H9 (cell line): ENCODE measurements around the gene C11orf58. TPM values are rescaled to one million over a fixed set of nuclear protein-coding genes. Genes with fewer than 3 reads are reported as not detected.

Source experiments
- DNase-seq: peaks from one replicate; pipeline ENCODE4 v3.0.0-alpha.2; 2017
- H2AFZ ChIP-seq: one replicate; pipeline ENCODE4 v1.6.1; 2013; ENCODE audit warnings: mild to moderate bottlenecking, low read length, control low read depth, moderate library complexity
- H2AK5ac ChIP-seq: 2 replicates; pipeline ENCODE4 v1.6.1; 2013; ENCODE audit warnings: low read length, control low read depth, mixed read lengths; ENCODE audit not compliant: insufficient read length
- H2BK120ac ChIP-seq: one replicate; pipeline ENCODE4 v1.6.1; 2013; ENCODE audit warnings: low read depth, mild to moderate bottlenecking, low read length, control low read depth, inconsistent platforms; ENCODE audit not compliant: poor library complexity, severe bottlenecking
- H2BK12ac ChIP-seq: 2 replicates; pipeline ENCODE4 v1.6.1; 2013; ENCODE audit warnings: low read length, control low read depth, mixed read lengths, low read depth; ENCODE audit not compliant: insufficient read length
- H2BK15ac ChIP-seq: 2 replicates; pipeline ENCODE4 v1.6.1; 2013; ENCODE audit warnings: low read depth, low read length, control low read depth
- H2BK20ac ChIP-seq: one replicate; pipeline ENCODE4 v1.6.1; 2013; ENCODE audit warnings: low read depth, mild to moderate bottlenecking, low read length, control low read depth, inconsistent platforms; ENCODE audit not compliant: poor library complexity, severe bottlenecking
- H2BK5ac ChIP-seq: 2 replicates; pipeline ENCODE4 v1.6.1; 2013; ENCODE audit warnings: low read length, control low read depth, mixed read lengths; ENCODE audit not compliant: insufficient read length
- H3K14ac ChIP-seq: 2 replicates; pipeline ENCODE4 v1.6.1; 2013; ENCODE audit warnings: low read length, control low read depth; ENCODE audit not compliant: insufficient read depth
- H3K18ac ChIP-seq: 2 replicates; pipeline ENCODE4 v1.6.1; 2013; ENCODE audit warnings: low read depth, mild to moderate bottlenecking, mixed read lengths, low read length, control low read depth; ENCODE audit not compliant: insufficient read length
- H3K23ac ChIP-seq: 2 replicates; pipeline ENCODE4 v1.6.1; 2013; ENCODE audit warnings: low read length, control low read depth, mixed read lengths, low read depth; ENCODE audit not compliant: insufficient read length
- H3K23me2 ChIP-seq: 2 replicates; pipeline ENCODE4 v1.6.1; 2013; ENCODE audit warnings: low read depth, mild to moderate bottlenecking, mixed read lengths, low read length, control low read depth; ENCODE audit not compliant: insufficient read length, poor library complexity, severe bottlenecking
- H3K27ac ChIP-seq: 2 replicates; pipeline ENCODE4 v1.5.1; 2013; ENCODE audit warnings: low read length, control low read depth, mixed read lengths, low read depth; ENCODE audit not compliant: insufficient read length
- H3K27me3 ChIP-seq: 2 replicates; pipeline ENCODE4 v1.6.1; 2013; ENCODE audit warnings: low read length, control low read depth, inconsistent platforms; ENCODE audit not compliant: insufficient read depth
- H3K4ac ChIP-seq: 2 replicates; pipeline ENCODE4 v1.6.1; 2013; ENCODE audit warnings: low read depth, mild to moderate bottlenecking, control low read depth, inconsistent platforms, low read length, moderate library complexity
- H3K4me1 ChIP-seq: 2 replicates; pipeline ENCODE4 v1.6.1; 2013; ENCODE audit warnings: low read length, control low read depth, inconsistent platforms; ENCODE audit not compliant: insufficient read depth
- H3K4me2 ChIP-seq: 2 replicates; pipeline ENCODE4 v1.6.1; 2013; ENCODE audit warnings: low read length, control low read depth, mixed read lengths; ENCODE audit not compliant: insufficient read length, insufficient read depth
- H3K56ac ChIP-seq: 2 replicates; pipeline ENCODE4 v1.6.1; 2013; ENCODE audit warnings: low read depth, mild to moderate bottlenecking, mixed read lengths, low read length, control low read depth; ENCODE audit not compliant: insufficient read length
- H3K79me1 ChIP-seq: 2 replicates; pipeline ENCODE4 v1.6.1; 2013; ENCODE audit warnings: low read depth, mild to moderate bottlenecking, moderate library complexity, low read length, control low read depth, inconsistent platforms; ENCODE audit not compliant: insufficient read depth, poor library complexity, severe bottlenecking
- H3K79me2 ChIP-seq: 2 replicates; pipeline ENCODE4 v1.6.1; 2013; ENCODE audit warnings: low read length, control low read depth, inconsistent platforms; ENCODE audit not compliant: insufficient read depth
- H3K9ac ChIP-seq: 2 replicates; pipeline ENCODE4 v1.6.1; 2013; ENCODE audit warnings: low read length, control low read depth, mixed read lengths; ENCODE audit not compliant: insufficient read length; ENCODE audit errors: extremely low read depth
- H3K9me3 ChIP-seq: one replicate; pipeline ENCODE4 v1.6.1; 2013; ENCODE audit warnings: low read depth, low read length, inconsistent platforms; ENCODE audit not compliant: control insufficient read depth
- H3T11ph ChIP-seq: one replicate; pipeline ENCODE4 v1.6.1; 2013; ENCODE audit warnings: mild to moderate bottlenecking, low read length, control low read depth, inconsistent platforms
- H4K20me1 ChIP-seq: one replicate; pipeline ENCODE4 v1.6.1; 2013; ENCODE audit not compliant: control insufficient read depth, insufficient read length, insufficient read depth
- H4K5ac ChIP-seq: 2 replicates; pipeline ENCODE4 v1.6.1; 2013; ENCODE audit warnings: low read depth, mild to moderate bottlenecking, mixed read lengths, low read length, control low read depth; ENCODE audit not compliant: insufficient read length
- H4K8ac ChIP-seq: replicated peaks from 2 replicates; pipeline ENCODE4 v1.6.1; 2013; ENCODE audit warnings: low read length, control low read depth, mixed read lengths, low read depth; ENCODE audit not compliant: insufficient read length
- H4K91ac ChIP-seq: 2 replicates; pipeline ENCODE4 v1.6.1; 2013; ENCODE audit warnings: low read depth, mild to moderate bottlenecking, moderate library complexity, mixed read lengths, low read length, control low read depth; ENCODE audit not compliant: insufficient read length
- H3K27ac Mint-ChIP-seq, 3 experiments: 2 replicates in 2 of 3; 3 replicates in 1 of 3; pipeline ENCODE4 v1.8.0; 2020 to 2021; ENCODE audit warnings: mixed read lengths in 3 of 3, mild to moderate bottlenecking in 1 of 3, moderate library complexity in 1 of 3
- H3K27me3 Mint-ChIP-seq: 2 replicates; pipeline ENCODE4 v1.8.0; 2021; ENCODE audit warnings: low read depth, mild to moderate bottlenecking, moderate library complexity, mixed read lengths
- H3K36me3 Mint-ChIP-seq, 3 experiments: 2 replicates in 2 of 3; 3 replicates in 1 of 3; pipeline ENCODE4 v1.8.0; 2020 to 2021; ENCODE audit warnings: low read depth in 3 of 3, mixed read lengths in 3 of 3; ENCODE audit not compliant: insufficient read depth in 1 of 3
- H3K4me1 Mint-ChIP-seq, 2 experiments: 2 replicates each; pipeline ENCODE4 v1.8.0; 2020; ENCODE audit warnings: mixed read lengths in 2 of 2
- H3K4me3 Mint-ChIP-seq, 2 experiments: 2 replicates in 1 of 2; 3 replicates in 1 of 2; pipeline ENCODE4 v1.8.0; 2020 to 2021; ENCODE audit warnings: mild to moderate bottlenecking in 2 of 2, mixed read lengths in 2 of 2, moderate library complexity in 1 of 2
- H3K9me3 Mint-ChIP-seq, 2 experiments: 2 replicates in 1 of 2; 3 replicates in 1 of 2; pipeline ENCODE4 v1.8.0; 2020; ENCODE audit warnings: mild to moderate bottlenecking in 2 of 2, mixed read lengths in 2 of 2, moderate library complexity in 1 of 2
- WGBS: extraction: QIAGEN DNeasy Blood & Tissue Kit; methylation state at CpG from one replicate; pipeline ENCODE4 v1.1.7; 2013; ENCODE audit warnings: missing lambda C conversion rate, low lambda C conversion rate, mixed read lengths; ENCODE audit not compliant: insufficient read length; ENCODE audit errors: extremely low coverage; 5-methylcytosine and 5-hydroxymethylcytosine counted together
- total RNA-seq: library from RNA; stranded (reverse); gene quantifications from 2 replicates; pipeline ENCODE4 v1.2.1, GENCODE V29; 2021
- TF ChIP-seq, protein P1 (sequence below): fragments of 200-600 bp; sonication (generic); conservative IDR thresholded peaks from 3 replicates; pipeline ENCODE4 v1.8.0; 2021; ENCODE audit warnings: antibody characterized with exemption, mild to moderate bottlenecking

Gene C11orf58
- total RNA-seq, 1 experiment from 2014 or later = 169 TPM

DNA sequence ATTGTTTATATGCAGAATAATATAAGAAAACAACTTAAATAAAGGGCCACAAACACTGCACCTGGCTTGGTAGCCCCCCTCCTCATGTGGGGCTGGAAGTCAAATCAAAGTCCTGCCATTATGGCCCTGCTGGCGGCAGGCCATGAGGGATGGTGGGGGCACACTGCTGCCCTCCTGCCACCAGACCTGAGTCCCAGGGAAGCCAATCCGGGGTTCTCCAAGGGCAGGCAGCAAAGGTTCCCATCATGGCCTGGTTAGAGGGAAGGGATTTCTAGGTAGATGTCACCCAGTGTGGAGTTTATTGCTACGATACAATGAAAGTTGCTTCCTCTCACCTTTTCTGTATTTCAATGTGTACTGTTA, 39.1 kb downstream of the C11orf58 start:
- H3T11ph ChIP-seq = no peak overlapping the region
- no peak overlapping the region for H3K4me2 ChIP-seq
- H3K27ac Mint-ChIP-seq = no peak overlapping the region; a peak in 1 of 7 replicates
- no peak overlapping the region for H3K56ac ChIP-seq
- H2BK12ac ChIP-seq = no peak overlapping the region
- no peaks in the 10 kb centered on the region for H3K9me3 ChIP-seq
- no peaks in the 10 kb centered on the region; the same call in 1 of the 2 replicates for H3K27me3 Mint-ChIP-seq
- H3K4me1 ChIP-seq = 0 out of 2 replicates have a peak, but pooled peaks cover 5% of the 10 kb centered on the region
- WGBS = no CpG with 5 or more reads among the region's 3 CpGs
- H3K23ac ChIP-seq = no peak overlapping the region
- no peak overlapping the region for H3K4ac ChIP-seq
- no peak overlapping the region for H3K27ac ChIP-seq
- no peak overlapping the region for H4K8ac ChIP-seq
- H2AK5ac ChIP-seq = no peak overlapping the region
- H2BK20ac ChIP-seq = no peak overlapping the region
- no peak overlapping the region for H3K18ac ChIP-seq
- H3K9me3 Mint-ChIP-seq = no peaks in the 10 kb centered on the region
- TF ChIP-seq, protein P1, sequence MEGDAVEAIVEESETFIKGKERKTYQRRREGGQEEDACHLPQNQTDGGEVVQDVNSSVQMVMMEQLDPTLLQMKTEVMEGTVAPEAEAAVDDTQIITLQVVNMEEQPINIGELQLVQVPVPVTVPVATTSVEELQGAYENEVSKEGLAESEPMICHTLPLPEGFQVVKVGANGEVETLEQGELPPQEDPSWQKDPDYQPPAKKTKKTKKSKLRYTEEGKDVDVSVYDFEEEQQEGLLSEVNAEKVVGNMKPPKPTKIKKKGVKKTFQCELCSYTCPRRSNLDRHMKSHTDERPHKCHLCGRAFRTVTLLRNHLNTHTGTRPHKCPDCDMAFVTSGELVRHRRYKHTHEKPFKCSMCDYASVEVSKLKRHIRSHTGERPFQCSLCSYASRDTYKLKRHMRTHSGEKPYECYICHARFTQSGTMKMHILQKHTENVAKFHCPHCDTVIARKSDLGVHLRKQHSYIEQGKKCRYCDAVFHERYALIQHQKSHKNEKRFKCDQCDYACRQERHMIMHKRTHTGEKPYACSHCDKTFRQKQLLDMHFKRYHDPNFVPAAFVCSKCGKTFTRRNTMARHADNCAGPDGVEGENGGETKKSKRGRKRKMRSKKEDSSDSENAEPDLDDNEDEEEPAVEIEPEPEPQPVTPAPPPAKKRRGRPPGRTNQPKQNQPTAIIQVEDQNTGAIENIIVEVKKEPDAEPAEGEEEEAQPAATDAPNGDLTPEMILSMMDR = no peak
- H3K36me3 Mint-ChIP-seq = peaks cover 2 to 13% (median 7%) of the 10 kb centered on the region in 3 experiments
- no peaks in the 10 kb centered on the region for H4K20me1 ChIP-seq
- H3K23me2 ChIP-seq = no peaks in the 10 kb centered on the region
- no peak overlapping the region for H3K4me3 Mint-ChIP-seq
- no peak overlapping the region for H3K9ac ChIP-seq
- no peak for DNase-seq
- no peak overlapping the region for H2BK5ac ChIP-seq
- no peak overlapping the region for H2AFZ ChIP-seq
- no peak overlapping the region for H4K91ac ChIP-seq
- peaks cover 36 to 40% of the 10 kb centered on the region in 2 experiments for H3K4me1 Mint-ChIP-seq
- no peaks in the 10 kb centered on the region for H3K79me1 ChIP-seq
- H2BK120ac ChIP-seq = no peak overlapping the region
- no peak overlapping the region for H2BK15ac ChIP-seq
- H3K79me2 ChIP-seq = no peaks in the 10 kb centered on the region
- H3K14ac ChIP-seq = no peak overlapping the region
- no peak overlapping the region for H4K5ac ChIP-seq
- no peaks in the 10 kb centered on the region for H3K27me3 ChIP-seq
